IMR-90 (cell line): Measurements from ENCODE around the gene HSP90AA1. TPM values are rescaled to one million over a fixed set of nuclear protein-coding genes. Genes with fewer than 3 reads are reported as not detected.

Experiments
- ATAC-seq: fragments of 200-7000 bp; cut with Tn5 transposase; 2 replicates; pipeline ENCODE4 v1.9.1; 2020; ENCODE audit warnings: low read depth, mild to moderate bottlenecking, moderate library complexity
- BruUV-seq: library from RNA; stranded (reverse); fragments of 400-500 nt; replicated peaks from 2 replicates; lab custom pipeline; 2021; lab: Mats Ljungman, UMichigan
- CTCF ChIA-PET: fragments of 300-600 bp; formaldehyde crosslinking; extraction: SDS; loops from one replicate; lab custom pipeline; 2021; ENCODE audit warnings: antibody characterized with exemption; lab: Yijun Ruan, JAX
- POLR2A ChIA-PET: fragments of 300-600 bp; sonication (Branson Sonifier 250); formaldehyde crosslinking; loops from one replicate; lab custom pipeline; 2022; ENCODE audit warnings: antibody characterized with exemption; ENCODE audit not compliant: unreplicated experiment; lab: Charles Lee
- DNase-seq: peaks from one replicate; pipeline ENCODE4 v3.0.0; 2013
- H2AFZ ChIP-seq: replicated peaks from 2 replicates; pipeline ENCODE3; 2013; ENCODE audit warnings: low read length, mild to moderate bottlenecking; ENCODE audit not compliant: poor library complexity
- H2AK5ac ChIP-seq: 2 replicates; pipeline ENCODE4 v1.6.1; 2013; ENCODE audit warnings: low read depth, low read length, inconsistent platforms
- H2AK9ac ChIP-seq: replicated peaks from 2 replicates; pipeline ENCODE3; 2013; ENCODE audit warnings: mild to moderate bottlenecking, low read depth, low read length, moderate library complexity; ENCODE audit not compliant: poor library complexity
- H2BK120ac ChIP-seq: 2 replicates; pipeline ENCODE4 v1.6.1; 2013; ENCODE audit warnings: low read depth, low read length, inconsistent platforms
- H2BK15ac ChIP-seq: 3 replicates; pipeline ENCODE4 v1.6.1; 2013; ENCODE audit warnings: low read depth, low read length, inconsistent platforms
- H2BK20ac ChIP-seq: 2 replicates; pipeline ENCODE4 v1.6.1; 2013; ENCODE audit warnings: low read depth, mild to moderate bottlenecking, inconsistent platforms, low read length, moderate library complexity
- H2BK5ac ChIP-seq: 2 replicates; pipeline ENCODE4 v1.6.1; 2013; ENCODE audit warnings: mild to moderate bottlenecking, low read depth, low read length, inconsistent platforms; ENCODE audit not compliant: poor library complexity, severe bottlenecking
- H3K14ac ChIP-seq: replicated peaks from 2 replicates; pipeline ENCODE4 v1.6.1; 2013; ENCODE audit warnings: low read depth, low read length, inconsistent platforms
- H3K18ac ChIP-seq: 2 replicates; pipeline ENCODE4 v1.6.1; 2013; ENCODE audit warnings: low read depth, low read length, control low read depth
- H3K23ac ChIP-seq: 2 replicates; pipeline ENCODE4 v1.6.1; 2013; ENCODE audit warnings: low read depth, low read length, inconsistent platforms
- H3K27ac ChIP-seq: 2 replicates; pipeline ENCODE4 v1.5.1; 2013; ENCODE audit warnings: mild to moderate bottlenecking, control low read depth, low read length; ENCODE audit not compliant: insufficient read depth
- H3K27me3 ChIP-seq: 2 replicates; pipeline ENCODE4 v1.6.1; 2013; ENCODE audit warnings: low read length; ENCODE audit not compliant: control insufficient read depth, insufficient read depth
- H3K36me3 ChIP-seq: 2 replicates; pipeline ENCODE4 v1.6.1; 2013; ENCODE audit warnings: low read length, mixed read lengths; ENCODE audit not compliant: control insufficient read depth, insufficient read depth
- H3K4ac ChIP-seq: 2 replicates; pipeline ENCODE4 v1.6.1; 2013; ENCODE audit warnings: low read depth, low read length, inconsistent platforms
- H3K4me1 ChIP-seq: 2 replicates; pipeline ENCODE4 v1.6.1; 2013; ENCODE audit warnings: low read length, mixed read lengths; ENCODE audit not compliant: control insufficient read depth, insufficient read depth
- H3K4me2 ChIP-seq: 2 replicates; pipeline ENCODE4 v1.6.1; 2013; ENCODE audit warnings: low read depth, mild to moderate bottlenecking, control low read depth, low read length, moderate library complexity
- H3K4me3 ChIP-seq: 2 replicates; pipeline ENCODE4 v1.5.1; 2013; ENCODE audit warnings: low read depth, mild to moderate bottlenecking, control low read depth, low read length, moderate library complexity; ENCODE audit not compliant: insufficient read depth
- H3K56ac ChIP-seq: 2 replicates; pipeline ENCODE4 v1.6.1; 2013; ENCODE audit warnings: low read length, inconsistent platforms; ENCODE audit not compliant: insufficient read depth; ENCODE audit errors: extremely low read depth
- H3K79me1 ChIP-seq, 2 experiments: 2 replicates each; pipeline ENCODE4 v1.6.1; 2013; ENCODE audit warnings: low read length in 2 of 2, inconsistent platforms in 1 of 2, low read depth in 1 of 2
- H3K9ac ChIP-seq: 2 replicates; pipeline ENCODE4 v1.6.1; 2013; ENCODE audit warnings: low read depth, low read length, control low read depth
- H3K9me1 ChIP-seq: 2 replicates; pipeline ENCODE4 v1.6.1; 2013; ENCODE audit warnings: low read length, inconsistent platforms; ENCODE audit not compliant: insufficient read depth
- H3K9me3 ChIP-seq: 2 replicates; pipeline ENCODE4 v1.6.1; 2013; ENCODE audit warnings: low read length; ENCODE audit not compliant: control insufficient read depth, insufficient read depth
- H4K20me1 ChIP-seq: 2 replicates; pipeline ENCODE4 v1.6.1; 2013; ENCODE audit warnings: low read length, inconsistent platforms; ENCODE audit not compliant: insufficient read depth
- H4K5ac ChIP-seq: 2 replicates; pipeline ENCODE4 v1.6.1; 2013; ENCODE audit warnings: mild to moderate bottlenecking, low read depth, low read length, control low read depth
- H4K8ac ChIP-seq, 2 experiments: 2 replicates each; pipeline ENCODE4 v1.6.1; 2013; ENCODE audit warnings: low read depth in 2 of 2, low read length in 2 of 2, control low read depth in 1 of 2, inconsistent platforms in 1 of 2
- H4K91ac ChIP-seq: 2 replicates; pipeline ENCODE4 v1.6.1; 2013; ENCODE audit warnings: low read depth, low read length, inconsistent platforms; ENCODE audit not compliant: insufficient read depth
- BHLHE40 ChIP-seq: fragments of 150-350 bp; IDR thresholded peaks from 2 replicates; pipeline ENCODE4 v1.6.1; 2016; ENCODE audit warnings: mild to moderate bottlenecking, low read depth, low read length
- CEBPB ChIP-seq: IDR thresholded peaks from 2 replicates; pipeline ENCODE4 v1.6.1; 2012; ENCODE audit warnings: low read depth, low read length, improper control_type of control experiment
- CHD1 ChIP-seq: IDR thresholded peaks from 2 replicates; pipeline ENCODE4 v1.6.1; 2012; ENCODE audit warnings: low read depth, low read length, improper control_type of control experiment
- FOS ChIP-seq: fragments of 150-350 bp; IDR thresholded peaks from 2 replicates; pipeline ENCODE4 v1.6.1; 2016; ENCODE audit warnings: low read depth, low read length
- MAFK ChIP-seq: IDR thresholded peaks from 2 replicates; pipeline ENCODE4 v1.6.1; 2012; ENCODE audit warnings: low read depth, low read length, improper control_type of control experiment
- MAZ ChIP-seq: IDR thresholded peaks from 2 replicates; pipeline ENCODE4 v1.6.1; 2012; ENCODE audit warnings: low read depth, mild to moderate bottlenecking, low read length, improper control_type of control experiment, moderate library complexity, borderline replicate concordance
- MXI1 ChIP-seq: IDR thresholded peaks from 2 replicates; pipeline ENCODE4 v1.6.1; 2012; ENCODE audit warnings: low read depth, mild to moderate bottlenecking, low read length, moderate library complexity, borderline replicate concordance
- NFE2L2 ChIP-seq: fragments of 150-350 bp; IDR thresholded peaks from 2 replicates; pipeline ENCODE4 v1.6.1; 2016; ENCODE audit warnings: low read depth, mild to moderate bottlenecking, low read length
- POLR2A ChIP-seq: IDR thresholded peaks from 2 replicates; pipeline ENCODE4 v1.6.1; 2012; ENCODE audit warnings: mild to moderate bottlenecking, low read depth, low read length
- RAD21 ChIP-seq: IDR thresholded peaks from 2 replicates; pipeline ENCODE4 v1.6.1; 2012; ENCODE audit warnings: low read length, improper control_type of control experiment
- RCOR1 ChIP-seq: IDR thresholded peaks from 2 replicates; pipeline ENCODE4 v1.6.1; 2012; ENCODE audit warnings: mild to moderate bottlenecking, low read length, improper control_type of control experiment; ENCODE audit not compliant: insufficient replicate concordance
- RFX5 ChIP-seq: IDR thresholded peaks from 2 replicates; pipeline ENCODE4 v1.8.0; 2012; ENCODE audit warnings: low read depth, mild to moderate bottlenecking, low read length, moderate library complexity
- SMC3 ChIP-seq: fragments of 150-350 bp; IDR thresholded peaks from 2 replicates; pipeline ENCODE4 v1.6.1; 2016; ENCODE audit warnings: low read depth, mild to moderate bottlenecking, antibody characterized with exemption, low read length, moderate library complexity
- WGBS, 2 experiments: methylation state at CpG; one replicate each; pipeline versions ENCODE4 v1.1.5 to v1.1.7; 2013; ENCODE audit warnings: missing lambda C conversion rate in 2 of 2; ENCODE audit not compliant: insufficient read length in 1 of 2; ENCODE audit errors: extremely low coverage in 2 of 2; 5-methylcytosine and 5-hydroxymethylcytosine counted together
- dilution Hi-C: fragments of 300-500 bp; cut with HindIII; formaldehyde crosslinking; loops from one replicate; pipeline ENCODE4 v1.14.3; 2018; ENCODE audit warnings: low sequenced_read_pairs; ENCODE audit not compliant: unreplicated experiment
- in situ Hi-C: fragments of 300-500 bp; cut with MboI; formaldehyde crosslinking; loops from 3 replicates; pipeline ENCODE4 v1.14.3; 2019; ENCODE audit warnings: low sequenced_read_pairs, inconsistent platforms, mixed read lengths
- intact Hi-C: fragments of 100-400 bp; cut with micrococcal nuclease; formaldehyde crosslinking; loops from 2 replicates; pipeline ENCODE4 v1.10.0; 2022
- polyA plus RNA-seq, 3 experiments: library from polyadenylated mRNA; depleted of rRNA; stranded (reverse); fragments of >200 nt; gene quantifications; 2 replicates each; pipeline ENCODE4 v1.2.3, GENCODE V29; 2012; ENCODE audit warnings: low replicate concordance in 1 of 3
- total RNA-seq: library from RNA; depleted of rRNA; stranded (reverse); fragments of >200 nt; gene quantifications from 2 replicates; pipeline ENCODE4 v1.2.3, GENCODE V29; 2012
- TF ChIP-seq, protein P1 (sequence below): fragments of 150-350 bp; IDR thresholded peaks from 2 replicates; pipeline ENCODE4 v1.6.1; 2017; ENCODE audit warnings: mild to moderate bottlenecking, antibody characterized with exemption, low read length, low read depth
- TF ChIP-seq, protein P2 (sequence below): fragments of 150-350 bp; IDR thresholded peaks from 2 replicates; pipeline ENCODE4 v1.6.1; 2016; ENCODE audit warnings: low read depth, mild to moderate bottlenecking, low read length, moderate library complexity, borderline replicate concordance
- TF ChIP-seq, protein P3 (sequence below): conservative IDR thresholded peaks from 2 replicates; pipeline ENCODE4 v1.5.1; 2012; ENCODE audit warnings: mild to moderate bottlenecking, low read depth, low read length, improper control_type of control experiment

The HSP90AA1 gene
- total and polyA plus RNA-seq, 2 of the 4 experiments (the other 2 are of a cell fraction): 535 to 578 TPM

DNA sequence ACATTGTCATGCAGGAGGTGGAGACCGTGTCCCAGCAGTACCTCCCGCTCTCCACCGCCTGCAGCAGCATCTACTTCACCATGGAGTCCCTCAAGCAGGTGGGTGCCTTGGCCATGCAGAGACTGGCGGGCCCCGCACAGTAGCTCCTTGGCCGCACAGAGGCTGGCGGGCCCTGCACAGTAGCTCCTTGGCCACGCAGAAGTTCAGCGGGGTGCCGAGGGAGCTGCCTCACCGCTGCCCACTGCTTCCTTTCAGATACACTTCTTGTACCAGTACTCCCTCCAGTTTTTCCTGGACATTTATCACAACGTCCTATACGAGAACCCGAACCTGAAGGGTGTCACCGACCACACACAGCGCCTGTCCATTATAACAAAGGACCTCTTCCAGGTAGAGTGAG, 47.7 kb downstream of the HSP90AA1 start:
- CTCF ChIA-PET: no interaction called here

More for the DNA sequence above, 47.7 kb downstream of the HSP90AA1 start:
- no peak overlapping the region for H2BK120ac ChIP-seq
- no peak overlapping the region for H4K5ac ChIP-seq
- no peak overlapping the region for H2AK9ac ChIP-seq
- BruUV-seq: no TSS peak
- 100% methylated on average over 3 of the region's 16 CpGs; no CpG with 5 or more reads in 1 of the 2 experiments for WGBS, 2 experiments
- H4K20me1 ChIP-seq: peaks cover 5% of the 10 kb centered on the region
- ATAC-seq (no peak), DNase-seq (no peak)
- no peak overlapping the region for H3K18ac ChIP-seq
- H3K4ac ChIP-seq: no peak overlapping the region
- H3K4me1 ChIP-seq: no peaks in the 10 kb centered on the region
- no peak overlapping the region for H3K56ac ChIP-seq
- H3K27ac ChIP-seq: no peak overlapping the region
- intact Hi-C loops (no loop called here), in situ Hi-C loops (no loop called here), dilution Hi-C loops (no loop called here)
- no peak overlapping the region for H3K4me3 ChIP-seq
- H2BK15ac ChIP-seq: no peak overlapping the region
- H3K9ac ChIP-seq: no peak overlapping the region
- TF ChIP-seq POLR2A (no peak), CHD1 (no peak), CEBPB (no peak), SMC3 (no peak), MXI1 (no peak), MAFK (no peak), FOS (no peak), MAZ (no peak), BHLHE40 (no peak), NFE2L2 (no peak), RAD21 (no peak), RFX5 (no peak), RCOR1 (no peak)
- TF ChIP-seq, protein P1, sequence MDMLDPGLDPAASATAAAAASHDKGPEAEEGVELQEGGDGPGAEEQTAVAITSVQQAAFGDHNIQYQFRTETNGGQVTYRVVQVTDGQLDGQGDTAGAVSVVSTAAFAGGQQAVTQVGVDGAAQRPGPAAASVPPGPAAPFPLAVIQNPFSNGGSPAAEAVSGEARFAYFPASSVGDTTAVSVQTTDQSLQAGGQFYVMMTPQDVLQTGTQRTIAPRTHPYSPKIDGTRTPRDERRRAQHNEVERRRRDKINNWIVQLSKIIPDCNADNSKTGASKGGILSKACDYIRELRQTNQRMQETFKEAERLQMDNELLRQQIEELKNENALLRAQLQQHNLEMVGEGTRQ: no peak
- TF ChIP-seq, protein P2, sequence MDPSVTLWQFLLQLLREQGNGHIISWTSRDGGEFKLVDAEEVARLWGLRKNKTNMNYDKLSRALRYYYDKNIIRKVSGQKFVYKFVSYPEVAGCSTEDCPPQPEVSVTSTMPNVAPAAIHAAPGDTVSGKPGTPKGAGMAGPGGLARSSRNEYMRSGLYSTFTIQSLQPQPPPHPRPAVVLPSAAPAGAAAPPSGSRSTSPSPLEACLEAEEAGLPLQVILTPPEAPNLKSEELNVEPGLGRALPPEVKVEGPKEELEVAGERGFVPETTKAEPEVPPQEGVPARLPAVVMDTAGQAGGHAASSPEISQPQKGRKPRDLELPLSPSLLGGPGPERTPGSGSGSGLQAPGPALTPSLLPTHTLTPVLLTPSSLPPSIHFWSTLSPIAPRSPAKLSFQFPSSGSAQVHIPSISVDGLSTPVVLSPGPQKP: no peak
- TF ChIP-seq, protein P3, sequence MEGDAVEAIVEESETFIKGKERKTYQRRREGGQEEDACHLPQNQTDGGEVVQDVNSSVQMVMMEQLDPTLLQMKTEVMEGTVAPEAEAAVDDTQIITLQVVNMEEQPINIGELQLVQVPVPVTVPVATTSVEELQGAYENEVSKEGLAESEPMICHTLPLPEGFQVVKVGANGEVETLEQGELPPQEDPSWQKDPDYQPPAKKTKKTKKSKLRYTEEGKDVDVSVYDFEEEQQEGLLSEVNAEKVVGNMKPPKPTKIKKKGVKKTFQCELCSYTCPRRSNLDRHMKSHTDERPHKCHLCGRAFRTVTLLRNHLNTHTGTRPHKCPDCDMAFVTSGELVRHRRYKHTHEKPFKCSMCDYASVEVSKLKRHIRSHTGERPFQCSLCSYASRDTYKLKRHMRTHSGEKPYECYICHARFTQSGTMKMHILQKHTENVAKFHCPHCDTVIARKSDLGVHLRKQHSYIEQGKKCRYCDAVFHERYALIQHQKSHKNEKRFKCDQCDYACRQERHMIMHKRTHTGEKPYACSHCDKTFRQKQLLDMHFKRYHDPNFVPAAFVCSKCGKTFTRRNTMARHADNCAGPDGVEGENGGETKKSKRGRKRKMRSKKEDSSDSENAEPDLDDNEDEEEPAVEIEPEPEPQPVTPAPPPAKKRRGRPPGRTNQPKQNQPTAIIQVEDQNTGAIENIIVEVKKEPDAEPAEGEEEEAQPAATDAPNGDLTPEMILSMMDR: no peak
- no peaks in the 10 kb centered on the region for H3K9me3 ChIP-seq
- H4K8ac ChIP-seq: no peak overlapping the region
- no peak overlapping the region for H2BK20ac ChIP-seq
- H3K14ac ChIP-seq: no peak overlapping the region
- H3K79me1 ChIP-seq: peaks cover 21 to 28% of the 10 kb centered on the region in 2 experiments
- no peak overlapping the region for H2AFZ ChIP-seq
- H2BK5ac ChIP-seq: no peak overlapping the region
- H3K9me1 ChIP-seq: peaks cover 2% of the 10 kb centered on the region; the same call in 1 of the 2 replicates
- H3K23ac ChIP-seq: no peak overlapping the region
- no peak overlapping the region for H4K91ac ChIP-seq
- POLR2A ChIA-PET: no interaction called here
- H2AK5ac ChIP-seq: no peak overlapping the region
- H3K27me3 ChIP-seq: no peaks in the 10 kb centered on the region
- H3K4me2 ChIP-seq: no peak overlapping the region
- H3K36me3 ChIP-seq: peaks cover 77% of the 10 kb centered on the region
